SW480 (cell line): ENCODE measurements around the gene PPP1R15B.
"Not testable (repeated sequence)": the region's sequence is repeated elsewhere in the genome, so short reads cannot be mapped to it uniquely, and the experiment has no call there.

ENCODE experiments used
- DNase-seq: peaks from one replicate; pipeline ENCODE4 v3.0.0-alpha.2; 2016; ENCODE audit warnings: low spot score

Gene PPP1R15B

GRCh38 chr1:204443871-204444581 is 32.4 kb upstream of the PPP1R15B start:
- DNase-seq: no peak

DNA sequence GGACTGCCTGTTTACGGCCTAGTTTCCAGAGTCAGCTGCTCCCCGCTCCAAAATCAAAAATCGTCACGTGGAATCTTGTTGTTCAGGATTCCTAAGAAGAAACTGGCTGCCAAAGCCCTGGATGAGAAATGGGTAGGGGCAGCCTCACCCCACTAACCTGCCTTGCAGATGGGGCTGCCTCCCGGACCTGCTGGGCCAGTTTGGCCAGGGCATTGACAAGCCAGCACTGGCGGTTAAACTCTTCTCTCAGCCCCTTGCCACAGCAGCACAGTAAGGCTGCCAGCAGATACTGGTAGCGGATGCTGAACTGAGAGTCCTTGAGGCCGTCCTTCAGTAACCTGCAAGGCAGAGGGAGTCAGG is 31.6 kb upstream of the PPP1R15B start:
- DNase-seq: no peak

DNA sequence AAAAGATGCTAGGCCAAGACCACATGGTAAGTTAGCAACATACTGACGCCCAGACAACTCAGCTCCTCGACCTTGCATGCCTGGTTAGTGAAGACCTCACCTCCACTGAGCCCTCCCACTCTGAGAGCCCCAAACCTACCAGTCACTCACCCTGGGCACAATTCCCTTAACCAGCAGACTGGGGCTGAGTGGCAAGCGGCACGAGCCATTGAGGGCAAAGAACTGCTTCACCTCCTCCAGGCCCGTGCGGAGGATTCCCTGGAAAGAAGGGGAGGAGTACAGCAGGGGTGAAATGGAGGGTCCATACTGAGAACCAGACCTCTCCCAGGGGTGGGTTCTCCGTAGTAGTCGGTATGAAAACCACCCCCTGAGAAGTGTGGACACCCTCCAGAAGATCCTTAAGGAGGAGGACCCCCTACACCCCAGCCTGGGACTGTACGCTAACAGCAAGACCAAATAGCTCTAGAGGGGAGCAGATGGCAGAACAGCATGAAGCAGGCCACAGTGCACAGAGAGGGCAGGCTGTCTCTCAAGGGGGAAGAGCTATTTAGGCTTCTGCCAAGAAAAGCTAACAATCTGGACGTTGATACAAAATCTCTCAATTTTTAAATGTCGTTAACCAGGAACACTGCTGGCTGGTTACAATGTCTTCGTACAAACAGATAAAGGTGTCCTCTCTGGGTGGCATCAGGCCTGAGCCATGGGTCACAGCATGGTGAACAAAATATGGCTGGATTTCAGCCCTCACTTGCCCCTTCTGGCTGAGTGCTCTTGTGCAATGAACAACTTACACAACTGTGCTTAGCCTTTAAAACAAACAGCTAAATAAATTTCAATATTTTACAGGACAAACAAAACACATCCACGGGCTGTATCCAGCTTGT is 31.0 kb upstream of the PPP1R15B start:
- no peak for DNase-seq

DNA sequence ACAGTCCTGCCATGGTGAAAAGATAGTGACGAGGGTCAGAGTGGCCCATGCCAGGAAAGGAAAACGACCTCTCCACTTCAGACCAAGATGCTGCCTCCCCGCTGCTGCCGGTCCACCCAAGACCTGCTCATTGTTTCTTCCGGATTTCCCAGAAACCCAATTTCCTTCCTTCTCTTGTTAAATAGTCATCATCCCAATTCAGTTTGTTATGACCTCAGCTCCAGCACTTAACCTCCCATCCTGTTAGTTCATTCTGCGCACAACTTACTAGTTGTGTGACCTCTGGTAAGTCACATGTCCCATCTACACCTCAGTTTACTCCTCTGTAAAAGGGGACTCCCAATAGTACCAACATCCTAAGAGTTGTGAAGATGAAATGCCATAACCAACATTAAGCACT is 29.9 kb upstream of the PPP1R15B start:
- DNase-seq: no peak

GRCh38 chr1:204439621-204440375 is 28.2 kb upstream of the PPP1R15B start:
- no peak for DNase-seq

- peak; percentile 45 for DNase-seq
Measured at GRCh38 chr1:204438628-204439027, 27.0 kb upstream of the PPP1R15B start.

GRCh38 chr1:204437796-204438570 is 26.4 kb upstream of the PPP1R15B start:
- no peak for DNase-seq

DNA sequence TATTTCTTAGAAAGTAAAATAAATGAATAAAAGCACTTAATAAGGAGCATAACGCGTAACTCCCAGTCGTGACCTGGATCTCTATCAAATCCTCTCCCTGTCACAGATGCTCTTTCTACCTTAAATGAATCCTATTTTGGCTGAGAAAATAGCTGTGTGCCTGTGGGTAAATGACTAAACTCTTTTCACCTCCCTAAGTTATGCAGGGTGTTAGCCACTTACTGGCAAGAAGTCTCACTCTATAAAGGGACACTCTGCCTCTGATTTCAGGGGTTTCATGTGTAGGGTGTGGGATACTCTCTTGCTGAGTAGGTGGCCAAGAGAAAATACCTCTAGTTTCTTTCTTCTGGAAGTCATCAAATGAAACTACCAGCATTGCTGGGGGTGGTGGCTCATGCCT is 24.3 kb upstream of the PPP1R15B start:
- no peak for DNase-seq

GRCh38 chr1:204435381-204435831 is 23.8 kb upstream of the PPP1R15B start:
- no peak for DNase-seq

GRCh38 chr1:204434116-204434755 is 22.6 kb upstream of the PPP1R15B start:
- DNase-seq: no peak

- no peak for DNase-seq
Measured at GRCh38 chr1:204432708-204433107, 21.1 kb upstream of the PPP1R15B start.

DNA sequence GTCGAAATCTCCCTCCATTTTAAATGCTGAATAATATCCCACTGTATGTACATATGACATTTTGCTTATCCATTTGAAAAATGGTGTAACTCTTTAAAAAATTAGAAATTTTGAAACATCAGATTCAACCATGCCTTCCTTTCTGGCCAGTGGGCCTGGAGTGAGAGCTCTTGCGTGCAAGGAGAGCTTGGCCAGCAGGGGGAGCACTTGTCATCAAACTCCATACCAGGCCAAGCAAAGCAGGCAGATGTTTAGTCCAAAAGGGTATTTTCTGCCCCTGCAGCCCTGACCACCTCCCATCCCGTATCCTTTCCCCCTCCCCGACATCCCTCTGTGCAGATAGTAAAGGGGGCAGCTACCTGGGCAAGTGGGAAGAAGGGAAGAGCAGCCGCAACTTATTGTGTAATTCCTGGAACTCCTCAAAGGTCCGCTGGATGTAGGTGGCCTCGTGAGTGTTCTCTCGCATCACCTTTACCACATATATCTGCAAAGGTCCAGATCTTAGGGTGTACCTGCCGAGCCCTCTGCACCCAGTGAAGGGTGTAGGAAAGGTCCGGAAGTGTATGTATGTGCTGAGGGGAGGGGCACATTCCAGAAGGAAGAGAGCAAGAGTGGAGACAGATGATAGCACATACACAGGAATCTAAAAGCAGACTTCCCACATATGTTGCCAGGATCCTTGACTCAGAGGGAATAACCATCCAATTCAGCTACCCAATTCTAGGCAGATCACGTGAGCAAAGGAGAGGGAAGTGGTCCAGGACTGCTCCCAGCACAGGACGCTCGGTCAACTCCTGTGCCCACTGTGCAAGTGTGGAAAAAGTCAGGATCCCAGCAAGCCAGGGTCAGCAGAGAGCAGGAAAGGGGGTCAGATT is 19.9 kb upstream of the PPP1R15B start:
- DNase-seq: peak; percentile 51

GRCh38 chr1:204429746-204430145 is 18.1 kb upstream of the PPP1R15B start:
- DNase-seq: no peak

GRCh38 chr1:204426971-204427701 is 15.5 kb upstream of the PPP1R15B start:
- no peak for DNase-seq

DNA sequence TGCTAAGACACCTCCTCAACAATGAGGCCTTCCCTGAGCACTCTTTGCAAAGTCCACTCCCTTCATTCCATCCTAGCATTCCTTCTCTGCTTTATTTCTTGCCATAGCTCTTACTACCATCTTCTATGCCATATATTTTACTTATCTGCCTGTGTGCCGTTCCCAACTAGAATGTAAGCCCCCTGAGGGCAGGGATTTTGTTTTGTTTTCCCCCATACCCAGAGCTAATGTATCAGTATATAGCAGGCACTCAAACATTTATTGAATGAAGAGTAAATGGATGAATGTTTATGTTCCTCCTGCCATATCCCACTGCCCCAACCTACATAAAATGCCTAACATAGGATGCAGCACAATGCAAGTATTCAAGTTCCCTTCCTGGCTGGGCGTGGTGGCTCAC is 14.9 kb upstream of the PPP1R15B start:
- no peak for DNase-seq

DNA sequence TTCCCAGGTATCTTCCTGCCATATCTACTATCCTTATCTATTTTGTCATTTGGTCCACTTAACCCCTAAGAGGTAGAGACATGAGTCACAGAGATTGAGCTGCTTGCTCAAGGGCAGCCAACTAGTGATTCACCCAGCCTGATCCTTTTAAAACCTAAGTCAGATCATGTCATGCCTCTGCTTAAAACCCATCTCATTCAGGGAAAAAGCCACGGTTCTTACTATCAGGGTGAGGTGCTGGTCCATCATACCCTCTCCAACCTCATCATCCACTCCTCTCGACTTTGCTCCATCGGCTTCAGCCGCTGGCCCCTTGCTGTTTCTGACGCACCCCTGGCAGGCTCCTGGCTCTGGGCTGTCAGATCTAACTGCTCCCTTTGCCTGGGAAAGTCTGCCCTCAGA is 14.4 kb upstream of the PPP1R15B start:
- no peak for DNase-seq

- DNase-seq: no peak
Measured at GRCh38 chr1:204424621-204425020, 13.0 kb upstream of the PPP1R15B start.

- DNase-seq: not testable (repeated sequence)
Measured at GRCh38 chr1:204422061-204422705, 10.6 kb upstream of the PPP1R15B start.

GRCh38 chr1:204421441-204421840 is 9.8 kb upstream of the PPP1R15B start:
- DNase-seq: no peak
